GM12874 (cell line): ENCODE results near the gene INAFM2.

Experiments used
- TF ChIP-seq, protein P1 (sequence below): IDR thresholded peaks from 2 replicates; pipeline ENCODE4 v1.5.1; 2011; ENCODE audit warnings: low read depth, mild to moderate bottlenecking, control low read depth, low read length, moderate library complexity; ENCODE audit not compliant: insufficient read depth

INAFM2 gene

DNA sequence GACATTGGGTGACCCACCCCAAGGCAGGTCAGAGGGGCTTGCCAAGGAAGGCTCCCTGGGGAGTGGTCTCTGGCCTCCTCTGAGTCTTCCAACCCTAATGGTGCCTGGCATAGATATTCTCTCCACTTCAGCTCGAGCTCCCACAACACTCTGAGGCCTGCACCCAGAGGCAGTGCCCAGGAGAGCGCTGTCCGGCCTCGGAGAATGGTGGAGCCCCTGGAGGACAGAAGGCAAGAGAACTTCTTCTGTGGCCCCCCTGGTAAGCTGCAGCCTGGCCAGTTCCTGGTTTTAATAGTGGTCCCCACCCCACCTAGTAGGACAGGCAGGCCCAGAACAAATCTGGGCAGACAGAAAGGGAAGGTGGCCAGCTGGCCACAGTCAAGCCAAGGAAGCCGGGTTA is 41.5 kb downstream of the INAFM2 start:
- TF ChIP-seq, protein P1, sequence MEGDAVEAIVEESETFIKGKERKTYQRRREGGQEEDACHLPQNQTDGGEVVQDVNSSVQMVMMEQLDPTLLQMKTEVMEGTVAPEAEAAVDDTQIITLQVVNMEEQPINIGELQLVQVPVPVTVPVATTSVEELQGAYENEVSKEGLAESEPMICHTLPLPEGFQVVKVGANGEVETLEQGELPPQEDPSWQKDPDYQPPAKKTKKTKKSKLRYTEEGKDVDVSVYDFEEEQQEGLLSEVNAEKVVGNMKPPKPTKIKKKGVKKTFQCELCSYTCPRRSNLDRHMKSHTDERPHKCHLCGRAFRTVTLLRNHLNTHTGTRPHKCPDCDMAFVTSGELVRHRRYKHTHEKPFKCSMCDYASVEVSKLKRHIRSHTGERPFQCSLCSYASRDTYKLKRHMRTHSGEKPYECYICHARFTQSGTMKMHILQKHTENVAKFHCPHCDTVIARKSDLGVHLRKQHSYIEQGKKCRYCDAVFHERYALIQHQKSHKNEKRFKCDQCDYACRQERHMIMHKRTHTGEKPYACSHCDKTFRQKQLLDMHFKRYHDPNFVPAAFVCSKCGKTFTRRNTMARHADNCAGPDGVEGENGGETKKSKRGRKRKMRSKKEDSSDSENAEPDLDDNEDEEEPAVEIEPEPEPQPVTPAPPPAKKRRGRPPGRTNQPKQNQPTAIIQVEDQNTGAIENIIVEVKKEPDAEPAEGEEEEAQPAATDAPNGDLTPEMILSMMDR, result no peak

DNA sequence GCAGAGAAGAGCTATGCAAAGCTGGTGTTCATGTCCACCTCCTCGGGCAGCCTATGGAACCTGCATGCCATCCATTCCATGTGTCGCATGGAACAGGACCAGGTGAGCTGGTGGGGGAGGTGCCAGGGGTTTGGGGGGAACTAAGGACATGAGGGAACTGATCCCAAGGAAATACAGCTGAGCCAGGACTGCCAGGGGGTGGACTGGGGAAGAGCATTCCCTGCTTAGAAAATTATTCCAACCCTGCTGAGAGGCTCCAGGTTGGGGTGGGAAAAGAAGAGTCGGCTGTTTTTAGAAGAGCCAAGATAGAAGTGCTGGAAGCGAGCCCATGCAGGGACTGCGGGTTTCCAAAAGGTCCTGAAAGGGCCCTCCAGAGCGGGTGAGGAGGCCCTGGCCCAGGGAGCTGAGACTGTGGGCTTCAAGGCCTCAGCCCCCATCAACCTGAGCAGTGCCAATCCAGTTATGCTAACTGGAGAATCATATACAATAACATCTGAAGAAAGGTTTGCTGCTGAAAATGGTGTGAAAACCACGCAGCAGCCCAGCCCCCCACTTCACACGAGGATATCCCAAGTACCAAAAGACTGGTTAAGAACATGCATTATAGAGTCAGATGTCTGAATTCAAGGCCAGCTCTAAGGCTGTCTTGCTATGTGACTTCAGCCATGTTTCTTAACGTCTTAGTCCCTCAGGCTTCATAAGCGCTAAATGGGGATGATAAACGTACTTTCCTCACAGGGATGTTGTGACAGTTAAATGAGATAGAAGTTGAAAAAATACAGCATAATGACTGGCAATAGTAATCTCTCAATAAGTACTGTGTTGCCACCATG is 42.3 kb downstream of the INAFM2 start:
- TF ChIP-seq, protein P1, result no peak

DNA sequence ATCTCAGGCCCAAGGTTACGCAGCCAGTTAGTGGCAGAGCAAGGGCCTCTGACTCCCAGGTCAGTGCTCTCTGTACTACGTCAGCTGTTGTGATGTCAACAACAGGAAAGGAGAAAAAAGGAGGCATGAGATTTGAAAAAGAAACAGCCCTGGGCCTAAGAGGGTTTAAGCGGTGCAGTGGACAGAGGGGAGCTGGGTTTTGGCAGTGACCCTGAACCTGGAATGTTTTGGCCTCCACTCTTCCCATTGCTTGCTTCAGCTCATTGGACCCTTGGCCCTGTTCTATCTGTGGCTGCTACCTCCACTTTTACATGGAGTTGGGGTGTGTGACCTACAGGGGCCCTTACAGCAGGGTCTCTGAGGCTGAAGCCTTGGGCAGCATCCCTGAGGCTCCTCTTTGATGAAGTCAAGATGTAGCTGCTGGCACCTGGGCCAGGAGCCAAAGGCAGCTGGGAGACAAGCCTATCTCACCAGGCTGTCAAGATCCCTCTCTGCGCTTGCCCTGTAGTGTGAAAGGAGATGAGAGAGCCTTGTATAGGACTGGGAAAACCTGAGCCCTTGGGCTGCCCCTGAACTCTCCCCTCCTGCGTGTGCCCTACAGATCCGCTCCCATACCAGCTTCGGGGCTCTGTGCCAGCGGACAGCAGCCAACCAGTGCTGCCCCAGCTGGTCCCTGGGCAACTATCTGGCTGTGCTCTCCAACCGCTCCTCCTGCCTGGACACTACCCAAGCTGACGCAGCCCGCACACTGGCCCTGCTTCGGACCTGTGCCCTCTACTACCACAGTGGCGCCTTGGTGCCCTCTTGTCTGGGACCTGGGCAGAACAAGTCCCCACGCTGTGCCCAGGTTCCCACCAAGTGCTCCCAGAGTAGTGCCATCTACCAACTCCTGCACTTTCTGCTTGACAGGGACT is 43.2 kb downstream of the INAFM2 start:
- TF ChIP-seq, protein P1, result no peak

DNA sequence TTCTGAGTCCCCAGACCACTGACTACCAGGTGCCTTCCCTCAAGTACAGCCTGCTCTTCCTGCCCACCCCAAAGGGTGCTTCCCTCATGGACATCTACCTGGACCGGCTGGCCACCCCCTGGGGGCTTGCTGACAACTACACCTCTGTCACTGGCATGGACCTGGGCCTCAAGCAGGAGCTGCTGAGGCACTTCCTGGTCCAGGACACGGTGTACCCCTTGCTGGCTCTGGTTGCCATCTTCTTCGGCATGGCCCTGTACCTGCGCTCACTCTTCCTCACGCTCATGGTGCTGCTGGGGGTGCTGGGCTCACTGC is 43.8 kb downstream of the INAFM2 start:
- TF ChIP-seq, protein P1, result no peak

DNA sequence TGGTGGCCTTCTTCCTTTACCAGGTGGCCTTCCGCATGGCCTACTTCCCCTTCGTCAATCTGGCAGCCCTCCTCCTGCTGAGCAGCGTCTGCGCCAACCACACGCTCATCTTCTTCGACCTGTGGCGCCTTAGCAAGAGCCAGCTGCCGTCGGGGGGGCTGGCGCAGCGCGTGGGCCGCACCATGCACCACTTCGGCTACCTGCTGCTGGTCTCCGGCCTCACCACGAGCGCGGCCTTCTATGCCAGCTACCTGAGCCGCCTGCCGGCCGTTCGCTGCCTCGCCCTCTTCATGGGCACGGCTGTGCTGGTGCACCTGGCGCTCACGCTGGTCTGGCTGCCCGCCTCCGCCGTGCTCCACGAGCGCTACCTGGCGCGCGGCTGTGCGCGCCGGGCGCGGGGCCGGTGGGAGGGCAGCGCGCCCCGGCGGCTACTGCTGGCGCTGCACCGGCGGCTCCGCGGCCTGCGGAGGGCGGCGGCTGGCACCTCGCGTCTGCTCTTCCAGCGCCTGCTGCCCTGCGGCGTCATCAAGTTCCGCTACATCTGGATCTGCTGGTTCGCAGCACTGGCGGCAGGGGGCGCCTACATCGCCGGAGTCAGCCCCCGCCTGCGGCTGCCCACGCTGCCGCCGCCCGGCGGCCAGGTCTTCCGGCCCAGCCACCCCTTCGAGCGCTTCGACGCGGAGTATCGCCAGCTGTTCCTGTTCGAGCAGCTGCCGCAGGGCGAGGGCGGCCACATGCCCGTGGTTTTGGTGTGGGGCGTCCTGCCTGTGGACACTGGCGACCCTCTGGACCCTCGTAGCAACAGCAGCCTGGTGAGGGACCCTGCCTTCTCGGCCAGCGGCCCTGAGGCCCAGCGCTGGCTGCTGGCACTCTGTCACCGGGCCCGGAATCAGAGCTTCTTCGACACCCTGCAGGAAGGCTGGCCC is 44.5 kb downstream of the INAFM2 start:
- TF ChIP-seq, protein P1, result peak; percentile 93

DNA sequence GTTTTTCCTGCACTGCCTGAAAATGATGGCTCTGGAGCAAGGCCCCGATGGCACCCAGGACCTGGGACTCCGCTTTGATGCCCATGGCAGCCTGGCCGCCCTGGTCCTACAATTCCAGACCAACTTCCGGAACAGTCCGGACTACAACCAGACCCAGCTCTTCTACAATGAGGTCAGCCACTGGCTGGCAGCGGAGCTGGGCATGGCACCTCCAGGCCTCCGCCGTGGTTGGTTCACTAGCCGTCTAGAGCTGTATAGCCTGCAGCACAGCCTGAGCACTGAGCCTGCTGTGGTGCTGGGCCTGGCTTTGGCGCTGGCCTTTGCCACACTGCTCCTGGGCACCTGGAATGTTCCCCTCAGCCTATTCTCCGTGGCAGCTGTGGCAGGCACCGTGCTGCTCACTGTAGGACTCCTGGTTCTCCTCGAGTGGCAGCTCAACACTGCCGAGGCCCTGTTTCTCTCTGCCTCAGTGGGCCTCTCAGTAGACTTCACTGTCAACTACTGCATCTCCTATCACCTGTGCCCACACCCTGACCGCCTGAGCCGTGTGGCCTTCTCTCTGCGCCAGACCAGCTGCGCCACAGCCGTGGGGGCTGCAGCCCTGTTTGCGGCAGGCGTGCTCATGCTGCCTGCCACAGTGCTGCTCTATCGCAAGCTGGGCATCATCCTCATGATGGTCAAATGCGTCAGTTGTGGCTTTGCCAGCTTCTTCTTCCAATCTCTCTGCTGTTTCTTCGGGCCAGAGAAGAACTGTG is 45.4 kb downstream of the INAFM2 start:
- TF ChIP-seq, protein P1, result no peak
